AG04450 (cell line): Measurements from ENCODE around the gene MMP27. TPM values are rescaled to one million over a fixed set of nuclear protein-coding genes. Genes with fewer than 3 reads are reported as not detected.

Experiments
- CTCF ChIA-PET: fragments of 300-600, 350-600 bp; formaldehyde crosslinking; extraction: SDS; loops from one replicate; lab custom pipeline; 2022; ENCODE audit warnings: antibody characterized with exemption, inconsistent platforms; lab: Charles Lee
- POLR2A ChIA-PET: fragments of 350-600 bp; formaldehyde crosslinking; extraction: SDS; loops from one replicate; lab custom pipeline; 2021; ENCODE audit warnings: antibody characterized with exemption, inconsistent platforms; lab: Yijun Ruan, JAX
- DNase-seq: peaks from one replicate; pipeline ENCODE4 v3.0.0-alpha.2; 2011; ENCODE audit warnings: low read depth, low spot score
- H3K27ac ChIP-seq: one replicate; pipeline ENCODE4 v1.5.1; 2012; ENCODE audit warnings: low read depth, low read length, control low read depth
- H3K27me3 ChIP-seq: one replicate; pipeline ENCODE4 v1.6.0; 2012; ENCODE audit warnings: low read length; ENCODE audit not compliant: control insufficient read depth, insufficient read depth
- H3K4me3 ChIP-seq: 2 replicates; pipeline ENCODE4 v1.5.1; 2011; ENCODE audit warnings: mild to moderate bottlenecking, low read depth, low read length, control low read depth
- H3K9me3 ChIP-seq: 2 replicates; pipeline ENCODE4 v1.5.1; 2012; ENCODE audit warnings: low read length; ENCODE audit not compliant: control insufficient read depth, insufficient read depth
- polyA plus RNA-seq: library from polyadenylated mRNA; depleted of rRNA; stranded (reverse); fragments of >200 nt; gene quantifications from 2 replicates; pipeline ENCODE4 v1.2.3, GENCODE V29; 2011
- TF ChIP-seq, protein P1 (sequence below): IDR thresholded peaks from 2 replicates; pipeline ENCODE4 v1.5.1; 2011; ENCODE audit warnings: low read depth, low read length, control low read depth, inconsistent platforms

Gene MMP27
- polyA plus RNA-seq, 1 experiment, result not detected

DNA sequence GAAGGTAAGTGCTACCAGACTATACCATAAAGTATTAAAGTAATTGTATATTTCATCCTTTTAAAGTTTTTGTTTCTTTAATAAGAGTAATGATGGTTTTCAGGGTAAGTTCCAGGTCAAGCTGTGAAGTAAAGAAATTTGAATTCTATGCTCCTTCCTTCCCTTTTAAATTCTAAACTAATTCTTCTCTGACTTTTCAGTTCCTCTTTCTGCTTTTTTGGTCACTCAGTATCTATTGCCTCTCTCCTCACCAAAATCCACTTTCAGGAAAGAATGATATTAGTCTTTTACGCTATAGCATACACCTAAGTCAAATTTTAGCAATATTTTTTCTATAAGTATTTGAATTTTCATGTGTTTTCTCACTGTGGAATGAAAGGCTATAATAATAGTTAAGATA, 11.0 kb upstream of the MMP27 start:
- TF ChIP-seq, protein P1, sequence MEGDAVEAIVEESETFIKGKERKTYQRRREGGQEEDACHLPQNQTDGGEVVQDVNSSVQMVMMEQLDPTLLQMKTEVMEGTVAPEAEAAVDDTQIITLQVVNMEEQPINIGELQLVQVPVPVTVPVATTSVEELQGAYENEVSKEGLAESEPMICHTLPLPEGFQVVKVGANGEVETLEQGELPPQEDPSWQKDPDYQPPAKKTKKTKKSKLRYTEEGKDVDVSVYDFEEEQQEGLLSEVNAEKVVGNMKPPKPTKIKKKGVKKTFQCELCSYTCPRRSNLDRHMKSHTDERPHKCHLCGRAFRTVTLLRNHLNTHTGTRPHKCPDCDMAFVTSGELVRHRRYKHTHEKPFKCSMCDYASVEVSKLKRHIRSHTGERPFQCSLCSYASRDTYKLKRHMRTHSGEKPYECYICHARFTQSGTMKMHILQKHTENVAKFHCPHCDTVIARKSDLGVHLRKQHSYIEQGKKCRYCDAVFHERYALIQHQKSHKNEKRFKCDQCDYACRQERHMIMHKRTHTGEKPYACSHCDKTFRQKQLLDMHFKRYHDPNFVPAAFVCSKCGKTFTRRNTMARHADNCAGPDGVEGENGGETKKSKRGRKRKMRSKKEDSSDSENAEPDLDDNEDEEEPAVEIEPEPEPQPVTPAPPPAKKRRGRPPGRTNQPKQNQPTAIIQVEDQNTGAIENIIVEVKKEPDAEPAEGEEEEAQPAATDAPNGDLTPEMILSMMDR, result no peak
- DNase-seq, result no peak
- ChIA-PET POLR2A (no interaction called here), CTCF (no interaction called here)
- Histone ChIP-seq H3K9me3 (no peaks in the 10 kb centered on the region), H3K27me3 (peaks cover 2% of the 10 kb centered on the region), H3K27ac (no peak overlapping the region), H3K4me3 (no peak overlapping the region)

DNA sequence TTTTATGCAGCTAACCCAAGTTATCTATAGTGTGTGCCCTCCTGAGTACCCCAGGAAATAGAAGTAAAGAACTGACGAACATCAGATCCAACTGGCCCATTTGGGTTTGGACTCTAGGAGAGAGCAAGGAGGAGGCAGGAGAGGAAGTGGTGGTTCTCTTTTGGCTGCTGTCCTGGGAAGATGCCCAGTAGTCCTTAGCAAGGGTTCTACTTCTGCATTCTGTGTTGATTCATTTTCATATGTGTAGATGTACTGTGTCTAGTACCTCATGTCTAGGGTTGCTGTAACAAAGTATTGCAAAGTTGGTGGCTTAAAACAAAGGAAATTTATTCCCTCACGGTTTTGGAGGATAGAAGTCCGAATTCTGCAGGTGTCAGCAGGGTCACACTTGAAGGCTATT, 6.6 kb upstream of the MMP27 start:
- Histone ChIP-seq H3K4me3 (no peak overlapping the region), H3K27ac (no peak overlapping the region), H3K27me3 (peaks cover 2% of the 10 kb centered on the region), H3K9me3 (no peaks in the 10 kb centered on the region)
- TF ChIP-seq, protein P1, result no peak
- no peak for DNase-seq
- POLR2A ChIA-PET, result no interaction called here
- CTCF ChIA-PET, result no interaction called here

DNA sequence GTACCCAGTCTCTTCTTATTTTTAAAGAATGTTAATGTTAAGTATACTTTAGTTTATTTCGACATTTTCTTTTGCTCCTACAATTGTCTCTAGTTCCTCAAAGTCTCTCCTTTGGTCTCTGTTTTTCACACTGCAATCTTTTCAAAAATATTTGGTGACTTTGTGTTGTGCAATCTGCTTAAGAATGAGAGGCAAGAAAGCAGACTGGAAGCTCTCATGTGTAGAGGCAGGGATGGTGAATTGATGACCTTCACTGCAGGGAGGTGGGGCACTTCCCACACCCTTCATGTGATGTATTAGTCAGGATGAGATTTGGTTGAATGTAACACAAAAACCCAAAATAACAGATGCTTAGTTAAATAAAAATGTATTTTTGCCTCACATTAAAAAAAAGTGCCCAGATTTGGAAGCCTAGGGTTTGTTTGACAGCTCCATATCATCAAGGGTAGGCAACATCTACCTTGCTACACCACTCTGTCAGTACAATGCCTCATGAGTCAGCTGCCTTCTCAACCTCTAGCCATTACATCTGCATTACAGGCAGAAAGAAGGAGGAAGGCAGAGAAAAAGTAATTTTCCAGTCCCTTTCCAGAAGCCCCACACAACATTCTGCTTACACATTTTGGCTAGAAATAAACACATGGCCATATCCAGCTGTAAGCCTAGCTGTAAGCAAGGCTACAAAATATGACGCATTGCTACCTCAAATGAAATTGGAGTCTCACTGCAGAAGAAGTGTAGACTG, 3.8 kb upstream of the MMP27 start:
- ChIA-PET POLR2A (no interaction called here), CTCF (interaction anchor here (1.3 kb wide), 1 partner anchor 343 kb away, joined by 3 read pairs; no protein-coding TSS in a partner anchor)
- Histone ChIP-seq H3K27me3 (no peaks in the 10 kb centered on the region), H3K4me3 (no peak overlapping the region), H3K9me3 (no peaks in the 10 kb centered on the region), H3K27ac (no peak overlapping the region)
- no peak for DNase-seq
- TF ChIP-seq, protein P1, result no peak

DNA sequence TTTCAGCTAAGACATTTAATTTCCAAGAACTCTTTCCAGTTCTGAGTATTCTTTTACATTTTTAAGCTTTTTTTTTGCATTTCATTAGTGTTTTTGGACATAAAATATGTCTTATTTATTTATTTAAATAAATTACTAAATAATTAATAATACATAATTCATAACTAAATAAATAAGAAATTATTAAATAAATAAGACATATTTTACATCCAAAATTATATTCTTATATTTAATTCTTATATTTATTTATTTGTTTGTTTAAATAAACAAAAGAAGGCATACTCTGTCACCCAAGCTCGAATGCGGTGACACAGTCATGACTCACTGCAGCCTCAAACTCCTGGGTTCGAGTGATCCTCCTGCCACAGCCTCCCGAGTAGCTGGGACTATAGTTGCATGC, 3.1 kb upstream of the MMP27 start:
- TF ChIP-seq, protein P1, result no peak
- ChIA-PET CTCF (no interaction called here), POLR2A (no interaction called here)
- Histone ChIP-seq H3K27ac (no peak overlapping the region), H3K9me3 (no peaks in the 10 kb centered on the region), H3K27me3 (no peaks in the 10 kb centered on the region), H3K4me3 (no peak overlapping the region)
- DNase-seq, result no peak

DNA sequence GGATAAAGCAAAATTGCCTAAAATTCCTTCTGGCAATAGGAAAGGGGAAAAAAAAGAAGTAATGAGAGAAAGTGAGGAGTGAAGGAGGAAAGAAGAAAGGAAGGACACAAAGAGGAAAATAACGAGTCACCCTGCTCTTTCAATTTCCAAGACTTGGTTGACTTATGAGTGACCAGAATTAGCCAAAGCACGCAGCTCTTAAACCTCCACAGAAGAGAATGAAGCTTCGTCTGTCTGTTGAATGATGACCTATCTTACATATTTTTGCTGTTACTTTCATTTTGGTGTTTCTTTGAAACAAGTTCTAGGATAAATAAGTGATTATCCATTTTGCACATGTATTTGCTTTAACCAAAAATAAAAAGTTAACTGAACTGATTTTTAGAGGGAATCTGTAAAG, 728 bp downstream of the MMP27 start:
- no peak for DNase-seq
- Histone ChIP-seq H3K27me3 (no peaks in the 10 kb centered on the region), H3K9me3 (no peaks in the 10 kb centered on the region), H3K4me3 (no peak overlapping the region), H3K27ac (no peak overlapping the region)
- TF ChIP-seq, protein P1, result no peak
- ChIA-PET CTCF (no interaction called here), POLR2A (no interaction called here)
